Measurements from ENCODE around the gene VCAN.

- TF ChIP-seq CTCF (IDR thresholded peaks at IDR 0.05) (no peak), POLR2A (IDR thresholded peaks at IDR 0.05) (no peak)
These were observed 91.4 kb downstream of the VCAN start for GRCh38 chr5:83562791-83563557.

Data from Peyer's patch (tissue), 4 donors.